Left renal cortex interstitium (tissue), 4 donors: ENCODE measurements around the gene PPP1R1A. TPM values are rescaled to one million over a fixed set of nuclear protein-coding genes. Genes with fewer than 3 reads are reported as not detected.

ENCODE experiments used
- DNase-seq, 4 donors: peaks; one replicate each; pipeline ENCODE4 v3.0.0-alpha.2; 2013; ENCODE audit warnings: low read depth in 4 of 4, low spot score in 2 of 4, missing footprints in 1 of 4
- polyA plus RNA-seq, 4 donors: library from polyadenylated mRNA; unstranded; fragments of 120-200 nt; gene quantifications; one replicate each; pipeline ENCODE4 v1.2.1, GENCODE V29; 2013; ENCODE audit not compliant: insufficient read length in 4 of 4

The PPP1R1A gene
- polyA plus RNA-seq, 4 donors: 53.9 to 56.0 (median 54.6) TPM

DNA sequence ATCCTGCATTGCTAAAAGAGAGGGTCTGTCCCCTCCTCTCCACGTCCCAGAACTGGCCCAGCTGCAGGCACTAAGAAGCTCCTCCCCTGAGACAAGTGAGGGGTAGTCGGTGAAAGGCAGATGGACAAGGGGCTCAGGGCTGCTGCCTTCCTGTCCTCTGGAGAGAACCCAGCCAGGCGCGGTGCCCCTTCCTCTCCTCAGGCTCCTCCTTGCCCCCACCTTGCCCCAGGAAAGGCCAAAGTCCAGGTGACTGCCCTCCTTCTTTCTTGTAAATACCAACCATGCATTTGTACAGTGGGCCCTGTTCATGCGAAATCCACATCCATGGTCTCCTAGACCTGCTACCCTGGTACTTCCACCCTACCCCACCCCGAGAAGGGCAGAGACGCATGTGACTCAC is 9.7 kb downstream of the PPP1R1A start:
- no peak for DNase-seq

DNA sequence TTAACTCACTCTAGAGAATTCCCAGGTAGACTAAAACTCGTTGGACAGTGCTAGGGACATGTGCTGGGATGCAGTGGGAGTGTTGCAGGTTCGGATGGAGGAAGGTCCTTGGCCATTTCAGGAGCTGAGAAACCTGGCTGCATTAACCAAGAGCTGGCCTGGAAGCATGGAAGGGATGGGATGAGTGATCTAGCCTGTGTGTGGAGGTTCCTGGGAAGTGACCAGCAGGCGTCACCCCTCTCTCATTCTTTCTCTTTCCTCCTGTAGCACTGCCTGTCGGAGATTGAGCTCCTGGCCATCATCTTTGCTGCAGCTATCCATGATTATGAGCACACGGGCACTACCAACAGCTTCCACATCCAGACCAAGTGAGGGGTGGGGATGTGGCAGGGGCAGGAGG is 15.6 kb downstream of the PPP1R1A start:
- no peak for DNase-seq

DNA sequence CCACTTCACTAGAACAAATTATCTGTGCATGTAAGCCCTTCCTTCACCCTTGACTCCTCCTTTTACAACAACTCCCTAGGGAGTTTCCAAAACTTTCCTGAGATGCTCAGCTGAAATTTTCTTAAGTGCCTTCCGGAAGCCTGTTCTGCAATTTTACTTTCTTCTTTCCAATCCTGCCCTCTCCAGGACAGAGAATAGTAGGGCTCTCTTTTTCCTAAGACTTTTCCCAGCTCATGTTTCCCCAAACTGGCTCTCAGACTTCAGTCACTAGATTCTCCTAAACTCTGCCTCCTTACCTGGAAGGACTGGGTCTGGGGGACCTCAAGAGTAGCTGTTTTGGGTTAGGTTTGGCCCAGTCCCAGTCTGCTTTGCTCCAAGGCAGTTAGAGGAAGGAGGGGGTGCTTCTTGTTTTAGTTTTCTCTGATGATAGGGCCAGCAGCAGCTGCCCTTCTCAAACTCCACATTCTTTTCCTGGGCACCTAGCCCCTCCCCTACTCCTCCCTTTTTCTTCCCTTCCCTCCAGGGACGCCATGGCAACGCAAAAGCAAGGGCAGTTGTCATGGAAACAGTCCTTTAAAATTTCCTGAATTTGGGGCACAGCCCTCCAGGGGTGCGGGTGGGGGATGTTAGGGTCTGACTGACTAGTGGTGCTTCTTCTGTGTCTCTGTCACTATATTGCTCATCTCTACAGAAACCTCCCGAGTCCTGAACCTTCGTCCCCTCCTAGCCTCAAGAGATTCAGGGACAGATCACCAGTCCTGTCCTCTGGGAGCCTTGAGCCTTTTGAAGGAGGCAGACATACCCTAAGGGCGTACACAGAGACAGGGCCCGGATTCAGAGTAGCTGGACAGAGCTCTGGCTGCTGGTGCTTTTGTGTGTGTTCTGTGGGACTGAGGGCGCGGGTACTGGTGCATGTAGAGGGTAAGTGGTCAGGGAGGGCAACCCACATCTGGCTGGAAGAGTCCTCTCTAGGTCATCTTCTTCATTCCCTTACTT is 17.0 kb downstream of the PPP1R1A start:
- DNase-seq: no peak

GRCh38 chr12:54569995-54570528 is 18.4 kb downstream of the PPP1R1A start:
- DNase-seq: no peak

DNA sequence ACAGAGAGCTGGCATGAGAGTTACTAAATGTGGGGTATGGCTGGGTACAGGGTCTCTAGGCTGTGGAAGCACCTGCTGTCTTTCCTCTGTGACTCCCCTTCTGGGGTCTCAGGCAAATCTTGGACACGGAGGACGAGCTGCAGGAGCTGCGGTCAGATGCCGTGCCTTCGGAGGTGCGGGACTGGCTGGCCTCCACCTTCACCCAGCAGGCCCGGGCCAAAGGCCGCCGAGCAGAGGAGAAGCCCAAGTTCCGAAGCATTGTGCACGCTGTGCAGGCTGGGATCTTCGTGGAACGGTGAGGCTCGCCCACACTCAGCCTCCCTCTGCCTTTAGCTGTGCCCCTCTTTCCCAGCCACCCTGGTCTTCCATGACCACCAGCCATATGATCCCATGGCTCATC is 19.4 kb downstream of the PPP1R1A start:
- no peak for DNase-seq

DNA sequence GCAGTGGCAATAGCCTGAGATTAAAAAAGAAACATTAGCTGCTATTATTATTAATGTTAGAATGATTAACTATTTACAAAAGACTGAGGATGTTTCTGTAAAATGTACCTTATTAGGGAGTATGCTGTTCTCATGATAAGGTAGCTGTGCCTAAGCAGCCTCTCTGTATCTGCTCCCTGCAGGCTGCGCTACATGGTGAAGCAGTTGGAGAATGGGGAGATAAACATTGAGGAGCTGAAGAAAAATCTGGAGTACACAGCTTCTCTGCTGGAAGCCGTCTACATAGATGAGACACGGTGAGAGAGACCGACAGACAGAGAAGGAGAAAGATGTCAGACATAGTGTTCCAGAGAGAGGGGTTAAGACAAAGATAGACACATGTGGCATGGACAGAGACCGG is 21.7 kb downstream of the PPP1R1A start:
- DNase-seq: no peak

DNA sequence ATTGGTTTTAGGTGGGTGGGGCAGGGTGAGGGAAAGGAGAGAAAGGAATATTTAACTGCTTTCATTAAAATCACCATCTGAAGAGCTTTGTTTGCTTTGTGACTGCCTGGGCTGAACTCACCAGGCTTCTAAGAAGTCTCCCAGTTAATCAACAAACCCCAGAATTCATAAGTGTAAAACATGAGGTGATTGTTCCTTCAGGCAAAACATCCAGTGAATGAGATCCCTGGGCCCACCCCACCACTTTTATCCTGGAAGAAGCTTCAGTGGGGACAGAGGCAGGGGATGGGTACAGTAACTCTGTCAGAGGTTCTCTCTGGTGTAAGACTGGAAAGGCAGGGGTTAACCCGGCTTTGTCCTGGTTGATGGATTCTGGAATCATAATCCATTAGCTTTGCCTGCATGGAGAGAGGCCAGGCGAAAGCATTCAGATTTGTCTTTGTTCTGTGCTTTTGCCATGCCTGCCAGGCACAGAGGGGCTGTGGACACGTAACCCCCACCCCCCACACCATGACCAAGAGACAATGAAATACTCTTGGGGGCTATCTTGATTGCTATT is 22.4 kb downstream of the PPP1R1A start:
- DNase-seq: no peak

DNA sequence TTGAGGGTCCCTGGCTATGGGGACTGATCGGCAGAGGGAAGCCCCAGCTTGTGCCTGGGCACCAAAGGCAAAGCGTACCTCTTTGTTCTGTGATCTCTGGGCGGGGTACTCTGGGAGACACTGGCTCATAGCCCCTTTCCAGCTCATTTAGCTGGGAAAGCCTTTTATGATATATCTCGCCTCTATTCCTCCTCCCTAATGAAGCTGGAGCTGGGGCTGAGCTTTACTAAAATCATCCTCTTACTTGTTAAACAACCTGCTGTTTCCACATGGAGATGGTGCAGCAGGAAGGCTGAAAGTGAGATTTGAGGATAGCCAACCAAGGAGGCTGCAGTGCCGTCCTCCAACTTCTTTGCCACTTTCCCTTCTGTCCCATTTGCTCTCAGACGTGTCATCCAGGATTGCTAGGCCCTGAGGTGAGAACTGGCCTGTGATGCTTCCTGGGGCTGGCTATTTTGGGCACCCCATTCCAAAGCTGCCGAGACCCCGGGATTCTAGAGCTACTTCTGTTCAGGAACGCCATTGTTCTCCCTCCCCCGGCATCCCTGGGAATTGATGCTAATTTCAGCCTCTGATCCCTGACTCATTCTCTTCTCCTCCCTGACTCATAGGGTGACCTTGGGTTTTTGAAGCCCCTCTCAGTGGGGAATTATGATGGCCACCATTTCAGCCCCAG is 23.0 kb downstream of the PPP1R1A start:
- DNase-seq: no peak

GRCh38 chr12:54564768-54565167 is 23.7 kb downstream of the PPP1R1A start:
- DNase-seq: no peak

GRCh38 chr12:54563787-54564186 is 24.7 kb downstream of the PPP1R1A start:
- no peak for DNase-seq

DNA sequence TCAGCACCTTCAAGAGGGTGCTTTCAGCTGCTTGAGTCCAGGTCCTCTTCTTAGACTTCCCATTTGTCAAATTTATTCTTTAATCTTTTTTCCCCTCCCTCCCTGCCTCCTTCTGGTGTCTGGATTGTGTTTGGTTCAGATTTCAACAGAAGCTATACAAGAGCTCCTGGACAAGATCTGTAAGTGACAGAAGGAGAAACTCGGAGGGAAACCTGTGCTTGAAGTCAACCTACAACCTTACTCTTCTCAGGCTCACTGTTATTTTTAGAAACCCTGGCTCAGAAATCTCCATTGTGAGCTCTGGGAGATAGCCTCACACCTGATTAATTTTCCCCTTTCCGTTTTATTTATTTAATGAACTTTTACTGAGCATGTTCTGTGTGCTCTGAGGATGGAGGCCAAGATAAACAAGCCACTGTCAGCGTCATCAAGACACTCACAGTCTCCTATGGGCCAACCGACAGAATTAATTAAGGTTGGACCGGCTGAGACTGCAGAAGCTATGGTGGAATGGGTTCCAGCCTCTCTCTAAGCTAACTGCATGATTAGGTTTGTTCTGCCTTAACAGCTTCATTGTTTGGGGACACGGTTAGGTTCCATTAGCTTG is 25.6 kb downstream of the PPP1R1A start:
- DNase-seq: no peak

- DNase-seq: peak in 1 of 4 donors; percentile 19
Observed at GRCh38 chr12:54561164-54561563, 27.3 kb downstream of the PPP1R1A start.

GRCh38 chr12:54560374-54560858 is 28.0 kb downstream of the PPP1R1A start:
- peak; percentile 57 to 91 (median 76) for DNase-seq

DNA sequence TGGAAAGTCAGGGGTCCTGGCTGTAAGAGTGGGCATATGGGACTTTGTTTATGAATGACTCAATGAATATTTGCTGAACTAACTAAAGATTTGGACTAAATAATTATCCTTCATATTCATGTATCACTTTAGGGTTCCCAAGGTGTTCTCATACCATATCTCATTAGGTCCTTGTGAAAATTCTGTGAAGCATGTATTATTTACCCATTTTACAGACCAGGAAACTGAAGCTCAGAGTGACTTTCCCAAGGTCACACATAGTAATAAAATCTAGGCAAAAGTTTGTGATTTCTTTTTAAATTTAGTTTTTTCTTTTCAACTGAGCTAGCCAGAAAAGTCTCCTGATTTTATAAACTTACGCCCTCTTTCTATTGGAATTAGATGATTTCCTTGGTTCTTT is 29.7 kb downstream of the PPP1R1A start:
- DNase-seq: no peak

GRCh38 chr12:54558311-54558710 is 30.1 kb downstream of the PPP1R1A start:
- no peak for DNase-seq

GRCh38 chr12:54555670-54556257 is 32.7 kb downstream of the PPP1R1A start:
- no peak for DNase-seq

DNA sequence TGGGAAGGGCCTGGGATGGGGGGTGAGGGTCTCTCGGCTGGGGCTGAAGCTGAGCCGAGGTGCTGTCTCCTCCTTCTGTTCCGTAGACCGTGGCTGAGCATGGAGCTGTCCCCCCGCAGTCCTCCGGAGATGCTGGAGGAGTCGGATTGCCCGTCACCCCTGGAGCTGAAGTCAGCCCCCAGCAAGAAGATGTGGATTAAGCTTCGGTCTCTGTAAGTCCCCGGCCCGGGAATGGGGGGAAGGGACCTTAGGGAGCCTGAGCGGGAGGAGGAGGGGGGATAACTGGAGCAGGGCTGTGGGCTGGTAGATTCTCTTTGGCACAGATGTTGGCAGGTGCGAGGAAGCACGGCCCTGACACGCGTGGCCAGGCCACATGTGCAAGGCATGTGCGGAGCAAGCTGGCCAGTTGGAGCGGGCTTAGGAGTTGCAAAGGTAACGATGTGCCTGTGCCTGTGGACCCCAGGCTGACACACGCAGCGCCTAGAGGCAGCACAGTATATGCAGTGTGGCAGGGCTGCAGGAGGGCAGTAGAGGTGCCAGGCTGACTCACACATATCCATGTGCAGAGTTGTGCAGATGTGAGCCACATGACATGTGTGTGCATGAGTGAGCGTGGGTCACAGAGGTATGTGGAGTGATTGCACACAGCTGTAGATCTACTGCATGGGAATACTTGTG is 38.5 kb downstream of the PPP1R1A start:
- DNase-seq: peak in 2 of 4 donors; percentile 27 to 44

- no peak for DNase-seq
Observed at GRCh38 chr12:54546511-54546910, 41.9 kb downstream of the PPP1R1A start.

DNA sequence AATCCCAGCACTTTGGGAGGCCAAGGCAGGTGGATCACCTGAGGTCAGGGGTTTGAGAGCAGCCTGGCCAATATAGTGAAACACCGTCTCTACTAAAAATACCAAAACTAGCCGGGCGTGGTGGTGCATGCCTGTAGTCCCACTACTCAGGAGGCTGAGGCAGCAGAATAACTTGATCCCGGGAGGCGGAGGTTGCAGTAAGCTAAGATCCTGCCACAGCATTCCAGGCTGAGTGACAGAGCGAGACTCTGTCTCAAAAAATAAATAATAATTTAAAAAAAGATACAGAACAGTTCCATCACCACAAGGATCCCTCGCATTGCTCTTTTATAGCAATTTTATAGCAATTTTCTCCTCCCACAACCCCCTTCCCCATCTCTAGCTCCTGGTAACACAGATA is 43.7 kb downstream of the PPP1R1A start:
- DNase-seq: no peak

GRCh38 chr12:54543526-54543925 is 44.9 kb downstream of the PPP1R1A start:
- no peak for DNase-seq
